HepG2 (cell line): ENCODE measurements around the gene TBX3. TPM values are rescaled to one million over a fixed set of nuclear protein-coding genes. Genes with fewer than 3 reads are reported as not detected.

Source experiments
- ATAC-seq: fragments of 200-7000 bp; cut with Tn5 transposase; 3 replicates; pipeline ENCODE4 v1.9.1; 2020; ENCODE audit warnings: mild to moderate bottlenecking, moderate library complexity
- BruUV-seq: library from RNA; stranded (reverse); fragments of 400-500 nt; replicated peaks from 2 replicates; lab custom pipeline; 2021; lab: Mats Ljungman, UMichigan
- CTCF ChIA-PET: fragments of 300-600 bp; formaldehyde crosslinking; extraction: SDS; loops from one replicate; lab custom pipeline; 2021; ENCODE audit warnings: low total read pairs, inconsistent platforms, low intra/inter-chr PET ratio; lab: Yijun Ruan, JAX
- POLR2A ChIA-PET: fragments of 350-600 bp; sonication (Branson Sonifier 250); formaldehyde crosslinking; loops from one replicate; lab custom pipeline; 2020; ENCODE audit warnings: antibody characterized with exemption, inconsistent platforms; lab: Yijun Ruan, JAX
- DNase-seq: peaks from one replicate; pipeline ENCODE4 v3.0.0-alpha.2; 2015; ENCODE audit warnings: low spot score
- FAIRE-seq: peaks from 3 replicates; lab custom pipeline; 2011; peaks lifted over from hg19 to GRCh38; lab: Jason Lieb, UNC
- H2AFZ ChIP-seq: one replicate; pipeline ENCODE4 v1.6.1; 2011; ENCODE audit warnings: low read length, inconsistent platforms
- H3K27ac ChIP-seq: fragments of 300-600 bp; 3 replicates; pipeline ENCODE4 v1.8.0; 2011; ENCODE audit warnings: mixed run types, mild to moderate bottlenecking, mixed read lengths, low read length, inconsistent platforms; ENCODE audit not compliant: insufficient read depth; ENCODE audit errors: extremely low read length
- H3K27me3 ChIP-seq, 2 experiments: fragments of 200-600 bp in 1 of 2; 2 replicates in 1 of 2; 3 replicates in 1 of 2; pipeline versions ENCODE4 v1.6.0 to v1.8.0; 2011; ENCODE audit warnings: low read length in 2 of 2, mild to moderate bottlenecking in 2 of 2, moderate library complexity in 2 of 2, inconsistent platforms in 1 of 2; ENCODE audit not compliant: insufficient read depth in 2 of 2, control insufficient read depth in 1 of 2
- H3K36me3 ChIP-seq, 2 experiments: fragments of 200-600 bp in 1 of 2; replicated peaks in 1 of 2; 2 replicates in 1 of 2; 3 replicates in 1 of 2; pipeline versions ENCODE4 v1.5.1 to v1.8.0; 2011; ENCODE audit warnings: low read length in 2 of 2, inconsistent platforms in 1 of 2; ENCODE audit not compliant: insufficient read depth in 2 of 2, control insufficient read depth in 1 of 2
- H3K4me1 ChIP-seq: 2 replicates; pipeline ENCODE4 v1.5.1; 2012; ENCODE audit warnings: low read length, inconsistent platforms; ENCODE audit not compliant: insufficient read depth
- H3K4me2 ChIP-seq: 2 replicates; pipeline ENCODE4 v1.6.0; 2011; ENCODE audit warnings: low read depth, low read length, inconsistent platforms
- H3K4me3 ChIP-seq, 3 experiments: fragments of 200-600 bp in 1 of 3; sonication (generic), shearing (Covaris generic) in 1 of 3; replicated peaks in 1 of 3; 2 replicates each; pipeline ENCODE4 v1.5.1; 2011 to 2016; ENCODE audit warnings: low read length in 3 of 3, inconsistent platforms in 2 of 3, low read depth in 2 of 3, mild to moderate bottlenecking in 2 of 3, control low read depth in 1 of 3, mixed read lengths in 1 of 3; ENCODE audit not compliant: insufficient read depth in 1 of 3
- H3K79me2 ChIP-seq: one replicate; pipeline ENCODE4 v1.6.1; 2011; ENCODE audit warnings: low read length, inconsistent platforms; ENCODE audit not compliant: insufficient read depth
- H3K9ac ChIP-seq: 2 replicates; pipeline ENCODE4 v1.6.0; 2011; ENCODE audit warnings: mild to moderate bottlenecking, low read depth, low read length, inconsistent platforms; ENCODE audit not compliant: insufficient read depth
- H3K9me3 ChIP-seq: 2 replicates; pipeline ENCODE4 v1.5.1; 2012; ENCODE audit warnings: mild to moderate bottlenecking, low read length
- H4K20me1 ChIP-seq: 2 replicates; pipeline ENCODE4 v1.6.0; 2011; ENCODE audit warnings: inconsistent platforms, mild to moderate bottlenecking, low read length, moderate library complexity; ENCODE audit not compliant: insufficient read depth
- BORCS8-MEF2B ChIP-seq: sonication (generic); formaldehyde crosslinking; IDR thresholded peaks from 2 replicates; pipeline ENCODE4 v1.8.0; 2022; ENCODE audit warnings: mild to moderate bottlenecking, missing genetic modification reagents
- FOXK2 ChIP-seq: fragments of 450-650 bp; IDR thresholded peaks from 2 replicates; pipeline ENCODE4 v1.6.1; 2016
- MTA1 ChIP-seq: sonication (generic); formaldehyde crosslinking; IDR thresholded peaks from 2 replicates; pipeline ENCODE4 v1.4.0; 2020; ENCODE audit warnings: missing genetic modification reagents, mild to moderate bottlenecking, borderline replicate concordance
- PRMT3 ChIP-seq: sonication (generic); formaldehyde crosslinking; IDR thresholded peaks from 2 replicates; pipeline ENCODE4 v1.8.1; 2022; ENCODE audit warnings: low read depth, mild to moderate bottlenecking, moderate library complexity, missing genetic modification reagents, borderline replicate concordance
- SIX4 ChIP-seq: sonication (generic); formaldehyde crosslinking; IDR thresholded peaks from 2 replicates; pipeline ENCODE4 v1.4.0; 2020; ENCODE audit warnings: missing genetic modification reagents
- SRY ChIP-seq: sonication (generic); formaldehyde crosslinking; IDR thresholded peaks from 2 replicates; pipeline ENCODE4 v1.8.0; 2022; ENCODE audit warnings: mild to moderate bottlenecking, missing genetic modification reagents
- TCF7 ChIP-seq: sonication (generic); IDR thresholded peaks from 2 replicates; pipeline ENCODE4 v1.6.1; 2016; ENCODE audit warnings: antibody characterized with exemption, low read depth
- ZC3H13 ChIP-seq: sonication (generic); formaldehyde crosslinking; IDR thresholded peaks from 2 replicates; pipeline ENCODE4 v1.8.1; 2023; ENCODE audit warnings: mild to moderate bottlenecking, missing genetic modification reagents, moderate library complexity
- ZFP36L2 ChIP-seq: sonication (generic); formaldehyde crosslinking; IDR thresholded peaks from 2 replicates; pipeline ENCODE4 v1.4.0; 2020; ENCODE audit warnings: missing genetic modification reagents
- ZSCAN25 ChIP-seq: sonication (generic); formaldehyde crosslinking; IDR thresholded peaks from 2 replicates; pipeline ENCODE4 v1.8.0; 2022; ENCODE audit warnings: mild to moderate bottlenecking, missing genetic modification reagents
- ZSCAN30 ChIP-seq: sonication (generic); formaldehyde crosslinking; IDR thresholded peaks from 2 replicates; pipeline ENCODE4 v1.5.0; 2020; ENCODE audit warnings: mild to moderate bottlenecking, missing genetic modification reagents
- WGBS: methylation state at CpG from one replicate; pipeline ENCODE4 v1.1.6; 2017; ENCODE audit warnings: low lambda C conversion rate; 5-methylcytosine and 5-hydroxymethylcytosine counted together
- in situ Hi-C: cut with HindIII; loops from 2 replicates; pipeline ENCODE4 v1.10.0; 2017; ENCODE audit warnings: low pct_unique_long_range_greater_than_20kb; ENCODE audit not compliant: extremely low pct_ligation_motif_present
- intact Hi-C: fragments of 100-400 bp; cut with micrococcal nuclease; formaldehyde crosslinking; loops from one replicate; pipeline ENCODE4 v1.10.0; 2022; ENCODE audit not compliant: unreplicated experiment
- polyA plus RNA-seq, 8 experiments: library from polyadenylated mRNA; depleted of rRNA in 3 of 8; stranded (reverse) in 7 of 8; unstranded in 1 of 8; fragments of >200 nt; fragmentation: Illumina TruSeq in 4 of 8; extraction: Trizol in 4 of 8; gene quantifications; 2 replicates each; pipeline versions ENCODE4 v1.2.1 to v1.2.3, GENCODE V29; 2011 to 2016; ENCODE audit warnings: low read depth in 4 of 8, missing spikeins in 1 of 8, mixed read lengths in 1 of 8; ENCODE audit not compliant: insufficient read depth in 1 of 8
- total RNA-seq, 5 experiments: library from RNA; depleted of rRNA; stranded (reverse); fragments of >200 nt; fragmentation: Illumina TruSeq; extraction: Trizol; gene quantifications; 2 replicates each; pipeline ENCODE4 v1.2.3, GENCODE V29; 2016; ENCODE audit warnings: low read depth in 1 of 5
- TF ChIP-seq, protein P1 (sequence below): sonication (generic); formaldehyde crosslinking; IDR thresholded peaks from 2 replicates; pipeline ENCODE4 v1.4.0; 2020; ENCODE audit warnings: mild to moderate bottlenecking, missing genetic modification reagents
- TF ChIP-seq, protein P2 (sequence below): sonication (generic); formaldehyde crosslinking; IDR thresholded peaks from 2 replicates; pipeline ENCODE4 v1.5.0; 2020; ENCODE audit warnings: mild to moderate bottlenecking, missing genetic modification reagents, borderline replicate concordance
- TF ChIP-seq, protein P3 (sequence below): sonication (generic); formaldehyde crosslinking; IDR thresholded peaks from 2 replicates; pipeline ENCODE4 v1.4.0; 2020; ENCODE audit warnings: mild to moderate bottlenecking, missing genetic modification reagents, borderline replicate concordance

The TBX3 gene
- total and polyA plus RNA-seq, 2 of the 13 experiments (the other 11 are each of a cell fraction or from before 2014, with no cell fraction given) = 27.1 to 42.4 TPM

DNA sequence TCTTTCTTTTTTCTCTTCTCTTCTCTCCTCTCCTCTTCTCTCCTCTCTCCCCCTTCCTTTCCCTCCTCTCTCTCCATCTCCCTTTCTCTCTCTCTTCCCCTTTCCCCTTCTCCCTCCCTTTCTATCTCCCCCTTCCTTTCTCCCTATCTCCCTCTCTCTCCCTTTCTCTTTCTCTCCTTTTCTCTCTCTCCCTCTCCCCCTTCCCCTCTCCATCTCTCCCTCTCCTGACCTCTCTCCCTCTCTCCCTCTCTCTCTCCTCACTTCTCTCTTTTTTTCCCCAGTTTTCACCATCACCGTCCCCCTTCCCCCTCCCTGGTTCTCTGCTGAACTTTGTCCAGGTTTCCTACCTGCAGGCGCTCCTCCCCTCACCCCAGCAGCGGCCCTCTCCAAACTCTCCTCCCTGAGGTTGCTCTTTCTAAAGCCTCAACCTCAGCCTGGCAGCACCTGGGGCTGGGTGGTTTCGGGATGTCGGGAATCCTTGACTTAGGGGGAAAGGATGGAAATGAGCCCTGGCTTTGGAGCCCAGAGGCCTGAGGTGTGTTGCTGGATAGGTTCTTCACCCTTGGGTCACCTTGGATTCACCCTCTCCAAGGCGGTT, 14.7 kb upstream of the TBX3 start:
- in situ Hi-C loops (no loop called here), intact Hi-C loops (no loop called here)
- Histone ChIP-seq H3K4me1 (peaks cover 25% of the 10 kb centered on the region), H3K9ac (no peak overlapping the region), H4K20me1 (no peaks in the 10 kb centered on the region), H3K36me3 (no peaks in the 10 kb centered on the region), H3K79me2 (no peaks in the 10 kb centered on the region), H3K4me2 (peak overlapping the region; percentile 56), H3K4me3 (peak overlapping the region in 1 of 3 experiments; percentile 44; a peak in 1 of 6 replicates), H2AFZ (no peak overlapping the region), H3K9me3 (no peaks in the 10 kb centered on the region), H3K27ac (no peak overlapping the region), H3K27me3 (no peaks in the 10 kb centered on the region)
- 13% methylated on average over 5 of the region's 6 CpGs for WGBS
- CTCF ChIA-PET = no interaction called here
- BruUV-seq = no TSS peak
- DNase-seq (no peak), FAIRE-seq (no peak), ATAC-seq (peak; percentile 45; the same call in 1 of the 3 replicates)
- POLR2A ChIA-PET = interaction anchor here (1.0 kb wide), 1 partner anchor 15 kb away, joined by 3 read pairs; the partner anchor contains the start of gene TBX3
- TF ChIP-seq, protein P1, sequence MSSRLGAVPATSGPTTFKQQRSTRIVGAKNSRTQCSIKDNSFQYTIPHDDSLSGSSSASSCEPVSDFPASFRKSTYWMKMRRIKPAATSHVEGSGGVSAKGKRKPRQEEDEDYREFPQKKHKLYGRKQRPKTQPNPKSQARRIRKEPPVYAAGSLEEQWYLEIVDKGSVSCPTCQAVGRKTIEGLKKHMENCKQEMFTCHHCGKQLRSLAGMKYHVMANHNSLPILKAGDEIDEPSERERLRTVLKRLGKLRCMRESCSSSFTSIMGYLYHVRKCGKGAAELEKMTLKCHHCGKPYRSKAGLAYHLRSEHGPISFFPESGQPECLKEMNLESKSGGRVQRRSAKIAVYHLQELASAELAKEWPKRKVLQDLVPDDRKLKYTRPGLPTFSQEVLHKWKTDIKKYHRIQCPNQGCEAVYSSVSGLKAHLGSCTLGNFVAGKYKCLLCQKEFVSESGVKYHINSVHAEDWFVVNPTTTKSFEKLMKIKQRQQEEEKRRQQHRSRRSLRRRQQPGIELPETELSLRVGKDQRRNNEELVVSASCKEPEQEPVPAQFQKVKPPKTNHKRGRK (CRISPR knock-in tag) = peak; percentile 90; the same call in 1 of the 2 replicates
- peak; percentile 79; the same call in 1 of the 2 replicates for TF ChIP-seq ZSCAN25 (CRISPR knock-in tag)
- TF ChIP-seq ZSCAN30 (CRISPR knock-in tag) = no peak
- TF ChIP-seq SRY (CRISPR knock-in tag) = no peak
- 0 out of 2 replicates have a peak, but pooled peaks have one; percentile 8 for TF ChIP-seq FOXK2
- no peak for TF ChIP-seq BORCS8-MEF2B
- no peak for TF ChIP-seq ZC3H13 (CRISPR knock-in tag)
- no peak for TF ChIP-seq ZFP36L2 (CRISPR knock-in tag)
- no peak for TF ChIP-seq PRMT3 (CRISPR knock-in tag)
- no peak for TF ChIP-seq SIX4 (CRISPR knock-in tag)
- TF ChIP-seq, protein P2, sequence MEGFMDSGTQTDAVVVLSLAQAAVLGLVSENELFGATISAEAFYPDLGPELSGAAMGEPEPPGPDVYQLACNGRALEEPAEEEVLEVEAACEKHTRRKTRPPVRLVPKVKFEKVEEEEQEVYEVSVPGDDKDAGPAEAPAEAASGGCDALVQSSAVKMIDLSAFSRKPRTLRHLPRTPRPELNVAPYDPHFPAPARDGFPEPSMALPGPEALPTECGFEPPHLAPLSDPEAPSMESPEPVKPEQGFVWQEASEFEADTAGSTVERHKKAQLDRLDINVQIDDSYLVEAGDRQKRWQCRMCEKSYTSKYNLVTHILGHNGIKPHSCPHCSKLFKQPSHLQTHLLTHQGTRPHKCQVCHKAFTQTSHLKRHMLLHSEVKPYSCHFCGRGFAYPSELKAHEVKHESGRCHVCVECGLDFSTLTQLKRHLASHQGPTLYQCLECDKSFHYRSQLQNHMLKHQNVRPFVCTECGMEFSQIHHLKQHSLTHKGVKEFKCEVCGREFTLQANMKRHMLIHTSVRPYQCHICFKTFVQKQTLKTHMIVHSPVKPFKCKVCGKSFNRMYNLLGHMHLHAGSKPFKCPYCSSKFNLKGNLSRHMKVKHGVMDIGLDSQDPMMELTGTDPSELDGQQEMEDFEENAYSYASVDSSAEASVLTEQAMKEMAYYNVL (CRISPR knock-in tag) = peak; percentile 51; the same call in 1 of the 2 replicates
- TF ChIP-seq, protein P3, sequence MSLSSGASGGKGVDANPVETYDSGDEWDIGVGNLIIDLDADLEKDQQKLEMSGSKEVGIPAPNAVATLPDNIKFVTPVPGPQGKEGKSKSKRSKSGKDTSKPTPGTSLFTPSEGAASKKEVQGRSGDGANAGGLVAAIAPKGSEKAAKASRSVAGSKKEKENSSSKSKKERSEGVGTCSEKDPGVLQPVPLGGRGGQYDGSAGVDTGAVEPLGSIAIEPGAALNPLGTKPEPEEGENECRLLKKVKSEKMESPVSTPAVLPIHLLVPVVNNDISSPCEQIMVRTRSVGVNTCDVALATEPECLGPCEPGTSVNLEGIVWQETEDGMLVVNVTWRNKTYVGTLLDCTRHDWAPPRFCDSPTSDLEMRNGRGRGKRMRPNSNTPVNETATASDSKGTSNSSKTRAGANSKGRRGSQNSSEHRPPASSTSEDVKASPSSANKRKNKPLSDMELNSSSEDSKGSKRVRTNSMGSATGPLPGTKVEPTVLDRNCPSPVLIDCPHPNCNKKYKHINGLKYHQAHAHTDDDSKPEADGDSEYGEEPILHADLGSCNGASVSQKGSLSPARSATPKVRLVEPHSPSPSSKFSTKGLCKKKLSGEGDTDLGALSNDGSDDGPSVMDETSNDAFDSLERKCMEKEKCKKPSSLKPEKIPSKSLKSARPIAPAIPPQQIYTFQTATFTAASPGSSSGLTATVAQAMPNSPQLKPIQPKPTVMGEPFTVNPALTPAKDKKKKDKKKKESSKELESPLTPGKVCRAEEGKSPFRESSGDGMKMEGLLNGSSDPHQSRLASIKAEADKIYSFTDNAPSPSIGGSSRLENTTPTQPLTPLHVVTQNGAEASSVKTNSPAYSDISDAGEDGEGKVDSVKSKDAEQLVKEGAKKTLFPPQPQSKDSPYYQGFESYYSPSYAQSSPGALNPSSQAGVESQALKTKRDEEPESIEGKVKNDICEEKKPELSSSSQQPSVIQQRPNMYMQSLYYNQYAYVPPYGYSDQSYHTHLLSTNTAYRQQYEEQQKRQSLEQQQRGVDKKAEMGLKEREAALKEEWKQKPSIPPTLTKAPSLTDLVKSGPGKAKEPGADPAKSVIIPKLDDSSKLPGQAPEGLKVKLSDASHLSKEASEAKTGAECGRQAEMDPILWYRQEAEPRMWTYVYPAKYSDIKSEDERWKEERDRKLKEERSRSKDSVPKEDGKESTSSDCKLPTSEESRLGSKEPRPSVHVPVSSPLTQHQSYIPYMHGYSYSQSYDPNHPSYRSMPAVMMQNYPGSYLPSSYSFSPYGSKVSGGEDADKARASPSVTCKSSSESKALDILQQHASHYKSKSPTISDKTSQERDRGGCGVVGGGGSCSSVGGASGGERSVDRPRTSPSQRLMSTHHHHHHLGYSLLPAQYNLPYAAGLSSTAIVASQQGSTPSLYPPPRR (CRISPR knock-in tag) = no peak
- TF ChIP-seq TCF7 = no peak
- TF ChIP-seq MTA1 (CRISPR knock-in tag) = no peak
